ENCODE data around the gene GAPDH. TPM values are rescaled to one million over a fixed set of nuclear protein-coding genes. Genes with fewer than 3 reads are reported as not detected.

Gene GAPDH
- total and polyA plus RNA-seq, 10 of the 15 experiments (the other 5 are each of a cell fraction or from before 2014, with no cell fraction given) = 5,606 to 14,240 (median 9,400) TPM

DNA sequence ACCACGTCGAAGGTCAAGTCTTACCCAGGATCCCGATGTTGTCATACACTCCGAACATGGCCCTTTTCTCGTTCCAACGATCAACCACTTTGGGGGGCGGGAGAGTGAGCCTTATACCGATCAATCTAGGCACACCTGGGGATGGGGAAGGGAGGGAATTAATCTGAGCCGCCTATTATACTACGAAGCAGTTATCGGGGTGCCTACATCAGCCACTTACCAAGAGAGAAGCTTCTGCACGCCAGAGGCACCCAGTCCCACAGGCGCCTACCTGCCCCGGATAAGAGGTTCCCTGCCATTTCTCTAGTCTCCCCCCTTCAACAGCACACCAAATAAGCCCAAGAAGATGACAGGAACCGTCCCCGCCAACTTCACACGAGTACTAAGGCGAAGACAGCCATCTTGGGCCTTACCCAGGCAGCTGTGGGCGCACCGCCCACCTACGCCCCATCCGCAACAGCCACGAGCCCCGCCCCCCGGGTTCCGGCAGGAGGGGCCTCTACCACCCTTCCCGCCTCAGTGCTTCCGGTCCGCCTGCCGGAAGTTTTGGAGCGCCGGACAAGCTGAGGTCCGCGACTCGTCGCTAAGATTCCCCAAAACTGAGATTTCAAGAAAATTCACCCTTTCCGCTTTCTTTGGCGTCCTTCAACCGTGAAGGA lies 41.4 kb upstream of the GAPDH start, which contains the start of gene MRPL51:
Gene MRPL51 (minus strand): TSS at position 425 of the 659 bp plus-strand sequence. CDS start 126 bp downstream, at position 299.
- ChIA-PET CTCF (interaction anchor here (0.7 to 2.2 kb wide), 11 partner anchors 9 to 69 kb away, joined by 3 to 12 read pairs (median 4); partner anchors contain the start of gene GAPDH), POLR2A (interaction anchor here (0.8 to 1.8 kb wide), 13 partner anchors 9 to 196 kb away, joined by 3 to 25 read pairs (median 5); partner anchors contain the start of genes CD27, GAPDH, VAMP1 and ZNF384), SMC1A (ENCODE audit: uncharacterized antibody, unreplicated experiment) (interaction anchor here (0.8 to 1.5 kb wide), 8 partner anchors 11 to 69 kb away, joined by 3 to 5 read pairs (median 4); partner anchors contain the start of genes TAPBPL and VAMP1), RAD21 (ENCODE audit: unreplicated experiment) (interaction anchor here (0.7 to 1.5 kb wide), 15 partner anchors 22 to 260 kb away, joined by 3 to 7 read pairs (median 4); partner anchors contain the start of genes GAPDH, MLF2, TAPBPL and VAMP1)
- FAIRE-seq (no peak), ATAC-seq (peak; percentile 92), DNase-seq (ENCODE audit: low read depth, low spot score) (peak; percentile 72)
- Histone ChIP-seq H4K20me1 (ENCODE audit: control insufficient read depth, insufficient read depth) (no peaks in the 10 kb centered on the region), H3K79me2 (ENCODE audit: control insufficient read depth, insufficient read depth, low read length) (peaks cover 50% of the 10 kb centered on the region), H3K4me1 (ENCODE audit: control insufficient read depth, insufficient read depth, low read length) (peaks cover 6% of the 10 kb centered on the region; the same call in 1 of the 2 replicates), H3K27ac (ENCODE audit: control insufficient read depth, insufficient read depth) (peak within 1 kb of the TSS; percentile 97), H2AFZ (ENCODE audit: control insufficient read depth, low read depth, low read length) (peak within 1 kb of the TSS; percentile 88), H3K36me3 (ENCODE audit: control insufficient read depth in 2 of 2, insufficient read depth in 2 of 2, low read length in 1 of 2) (peaks cover 2 to 14% of the 10 kb centered on the region in 2 experiments), H3K4me2 (ENCODE audit: control insufficient read depth, insufficient read depth) (peak within 1 kb of the TSS; percentile 97), H3K4me3 (peak within 1 kb of the TSS; percentile 93), H3K9ac (ENCODE audit: control insufficient read depth, insufficient read depth, low read length) (peak within 1 kb of the TSS; percentile 95), H3K27me3 (replicated peaks in 1 of 2; ENCODE audit: control insufficient read depth in 2 of 2, insufficient read depth in 2 of 2, low read length in 1 of 2) (no peaks in the 10 kb centered on the region), H3K9me3 (replicated peaks; ENCODE audit: control insufficient read depth, insufficient read depth, low read length) (no peaks in the 10 kb centered on the region)
- intact Hi-C loops (cut with micrococcal nuclease; ENCODE audit: unreplicated experiment) = loop anchor here (1.0 to 5.0 kb wide), 4 partner anchors 23 to 70 kb away; partner anchors contain the start of genes GAPDH and VAMP1
- under 1% methylated on average over 39 of the region's 39 CpGs for WGBS (ENCODE audit: insufficient coverage, insufficient replicate concordance, low lambda C conversion rate, missing lambda C conversion rate)
- BruUV-seq (replicated peaks) = TSS peak; percentile 96
- in situ Hi-C loops (cut with MboI) = no loop called here
- no peak for TF ChIP-seq DPF2 (IDR thresholded peaks at IDR 0.05)
- TF ChIP-seq, protein P1, sequence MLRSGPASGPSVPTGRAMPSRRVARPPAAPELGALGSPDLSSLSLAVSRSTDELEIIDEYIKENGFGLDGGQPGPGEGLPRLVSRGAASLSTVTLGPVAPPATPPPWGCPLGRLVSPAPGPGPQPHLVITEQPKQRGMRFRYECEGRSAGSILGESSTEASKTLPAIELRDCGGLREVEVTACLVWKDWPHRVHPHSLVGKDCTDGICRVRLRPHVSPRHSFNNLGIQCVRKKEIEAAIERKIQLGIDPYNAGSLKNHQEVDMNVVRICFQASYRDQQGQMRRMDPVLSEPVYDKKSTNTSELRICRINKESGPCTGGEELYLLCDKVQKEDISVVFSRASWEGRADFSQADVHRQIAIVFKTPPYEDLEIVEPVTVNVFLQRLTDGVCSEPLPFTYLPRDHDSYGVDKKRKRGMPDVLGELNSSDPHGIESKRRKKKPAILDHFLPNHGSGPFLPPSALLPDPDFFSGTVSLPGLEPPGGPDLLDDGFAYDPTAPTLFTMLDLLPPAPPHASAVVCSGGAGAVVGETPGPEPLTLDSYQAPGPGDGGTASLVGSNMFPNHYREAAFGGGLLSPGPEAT (IDR thresholded peaks at IDR 0.05; ENCODE audit: low read depth) = peak; percentile 95
- TF ChIP-seq FOXK2 (IDR thresholded peaks at IDR 0.05) = peak; percentile 59; the same call in 1 of the 2 replicates
- peak; percentile 91 for TF ChIP-seq PML (IDR thresholded peaks at IDR 0.05; ENCODE audit: low read length)
- no peak; a peak in 1 of 4 replicates for TF ChIP-seq IKZF2 (IDR thresholded peaks at IDR 0.05)
- TF ChIP-seq, protein P2, sequence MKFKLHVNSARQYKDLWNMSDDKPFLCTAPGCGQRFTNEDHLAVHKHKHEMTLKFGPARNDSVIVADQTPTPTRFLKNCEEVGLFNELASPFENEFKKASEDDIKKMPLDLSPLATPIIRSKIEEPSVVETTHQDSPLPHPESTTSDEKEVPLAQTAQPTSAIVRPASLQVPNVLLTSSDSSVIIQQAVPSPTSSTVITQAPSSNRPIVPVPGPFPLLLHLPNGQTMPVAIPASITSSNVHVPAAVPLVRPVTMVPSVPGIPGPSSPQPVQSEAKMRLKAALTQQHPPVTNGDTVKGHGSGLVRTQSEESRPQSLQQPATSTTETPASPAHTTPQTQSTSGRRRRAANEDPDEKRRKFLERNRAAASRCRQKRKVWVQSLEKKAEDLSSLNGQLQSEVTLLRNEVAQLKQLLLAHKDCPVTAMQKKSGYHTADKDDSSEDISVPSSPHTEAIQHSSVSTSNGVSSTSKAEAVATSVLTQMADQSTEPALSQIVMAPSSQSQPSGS (IDR thresholded peaks at IDR 0.05; ENCODE audit: low read length) = 0 out of 2 replicates have a peak, but pooled peaks have one; percentile 49
- TF ChIP-seq NFYA (IDR thresholded peaks at IDR 0.05; ENCODE audit: borderline replicate concordance, low read depth, low read length) = no peak
- no peak for TF ChIP-seq ZZZ3 (IDR thresholded peaks at IDR 0.05; ENCODE audit: control insufficient read depth, insufficient read length, low read depth)
- no peak for TF ChIP-seq NR2C2 (IDR thresholded peaks at IDR 0.05; ENCODE audit: borderline replicate concordance, control insufficient read depth, insufficient read length, low read depth)
- no peak for TF ChIP-seq KDM1A (IDR thresholded peaks at IDR 0.05; ENCODE audit: borderline replicate concordance)
- peak in 1 of 2 experiments; percentile 24; a peak in 1 of 4 replicates for TF ChIP-seq SRF (IDR thresholded peaks at IDR 0.05; ENCODE audit: low read depth in 2 of 2, low read length in 2 of 2)
- TF ChIP-seq, protein P3, sequence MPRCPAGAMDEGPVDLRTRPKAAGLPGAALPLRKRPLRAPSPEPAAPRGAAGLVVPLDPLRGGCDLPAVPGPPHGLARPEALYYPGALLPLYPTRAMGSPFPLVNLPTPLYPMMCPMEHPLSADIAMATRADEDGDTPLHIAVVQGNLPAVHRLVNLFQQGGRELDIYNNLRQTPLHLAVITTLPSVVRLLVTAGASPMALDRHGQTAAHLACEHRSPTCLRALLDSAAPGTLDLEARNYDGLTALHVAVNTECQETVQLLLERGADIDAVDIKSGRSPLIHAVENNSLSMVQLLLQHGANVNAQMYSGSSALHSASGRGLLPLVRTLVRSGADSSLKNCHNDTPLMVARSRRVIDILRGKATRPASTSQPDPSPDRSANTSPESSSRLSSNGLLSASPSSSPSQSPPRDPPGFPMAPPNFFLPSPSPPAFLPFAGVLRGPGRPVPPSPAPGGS (IDR thresholded peaks at IDR 0.05; ENCODE audit: borderline replicate concordance, insufficient read depth, low read depth, low read length, poor library complexity, severe bottlenecking) = no peak
- no peak for TF ChIP-seq RBBP5 (conservative IDR thresholded peaks at IDR 0.05)
- peak; percentile 91 for TF ChIP-seq POLR2AphosphoS5 (IDR thresholded peaks at IDR 0.05; ENCODE audit: low read length)
- TF ChIP-seq, protein P4, sequence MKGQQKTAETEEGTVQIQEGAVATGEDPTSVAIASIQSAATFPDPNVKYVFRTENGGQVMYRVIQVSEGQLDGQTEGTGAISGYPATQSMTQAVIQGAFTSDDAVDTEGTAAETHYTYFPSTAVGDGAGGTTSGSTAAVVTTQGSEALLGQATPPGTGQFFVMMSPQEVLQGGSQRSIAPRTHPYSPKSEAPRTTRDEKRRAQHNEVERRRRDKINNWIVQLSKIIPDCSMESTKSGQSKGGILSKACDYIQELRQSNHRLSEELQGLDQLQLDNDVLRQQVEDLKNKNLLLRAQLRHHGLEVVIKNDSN (IDR thresholded peaks at IDR 0.05; ENCODE audit: borderline replicate concordance, extremely low read length, insufficient read depth, low read depth, low read length) = peak; percentile 9
- 0 out of 2 replicates have a peak, but pooled peaks have one; percentile 37 for TF ChIP-seq GATAD2B (conservative IDR thresholded peaks at IDR 0.05; ENCODE audit: low read depth)
- TF ChIP-seq CBX3 (IDR thresholded peaks at IDR 0.05; ENCODE audit: borderline replicate concordance, low read depth) = no peak
